HCT116 (cell line): ENCODE measurements around the gene MDP1. TPM values are rescaled to one million over a fixed set of nuclear protein-coding genes. Genes with fewer than 3 reads are reported as not detected.
A peak's percentile ranks its signal among the peaks of the same experiment; 100 is the strongest.

Experiments used
- ATAC-seq: fragments of 200-7000 bp; cut with Tn5 transposase; 2 replicates; pipeline ENCODE4 v1.9.1; 2020; ENCODE audit warnings: mild to moderate bottlenecking, moderate library complexity
- BruUV-seq: library from RNA; stranded (reverse); fragments of 400-500 nt; replicated peaks from 2 replicates; lab custom pipeline; 2021; lab: Mats Ljungman, UMichigan
- CTCF ChIA-PET: fragments of 300-600 bp; sonication (Branson Sonifier 250); formaldehyde crosslinking; loops from one replicate; lab custom pipeline; 2021; ENCODE audit warnings: antibody characterized with exemption; lab: Charles Lee
- POLR2A ChIA-PET: fragments of 300-600, 350-600 bp; sonication (Branson Sonifier 250); formaldehyde crosslinking; loops from one replicate; lab custom pipeline; 2021; ENCODE audit warnings: antibody characterized with exemption; lab: Charles Lee
- RAD21 ChIA-PET, 2 experiments: fragments of 300-600 bp; sonication (Branson Sonifier 250); formaldehyde crosslinking; loops; one replicate each; lab custom pipeline; 2023; ENCODE audit warnings: low total read pairs in 2 of 2; ENCODE audit not compliant: uncharacterized antibody in 2 of 2, unreplicated experiment in 2 of 2, low non-redundant PET in 1 of 2; lab: Charles Lee
- DNase-seq: peaks from one replicate; pipeline ENCODE4 v3.0.0-alpha.2; 2010; ENCODE audit warnings: low read depth, low spot score
- H2AFZ ChIP-seq: fragments of 200-600 bp; shearing (Covaris generic), sonication (generic); 2 replicates; pipeline ENCODE4 v1.6.1; 2017; ENCODE audit warnings: low read depth, mixed run types, mixed read lengths, antibody characterized with exemption, low read length; ENCODE audit not compliant: poor library complexity, severe bottlenecking
- H3K27ac ChIP-seq: 2 replicates; pipeline ENCODE4 v1.5.1; 2012; ENCODE audit warnings: low read depth, low read length
- H3K27me3 ChIP-seq: fragments of 200-600 bp; sonication (generic); 2 replicates; pipeline ENCODE4 v1.6.1; 2016; ENCODE audit warnings: mixed run types, low read length, mixed read lengths; ENCODE audit not compliant: insufficient read depth
- H3K36me3 ChIP-seq, 2 experiments: fragments of 200-500 bp in 1 of 2; fragments of 200-600 bp in 1 of 2; sonication (Bioruptor generic) in 1 of 2; sonication (generic) in 1 of 2; 2 replicates each; pipeline versions ENCODE4 v1.5.1 to v1.6.1; 2014 to 2016; ENCODE audit warnings: low read length in 2 of 2, inconsistent platforms in 1 of 2, mixed read lengths in 1 of 2, mixed run types in 1 of 2; ENCODE audit not compliant: insufficient read depth in 2 of 2, control insufficient read depth in 1 of 2
- H3K4me1 ChIP-seq, 2 experiments: fragments of 200-600 bp in 1 of 2; sonication (generic) in 1 of 2; 2 replicates each; pipeline versions ENCODE4 v1.5.1 to v1.6.1; 2012 to 2017; ENCODE audit warnings: low read length in 2 of 2, inconsistent platforms in 1 of 2, mild to moderate bottlenecking in 1 of 2, mixed read lengths in 1 of 2, mixed run types in 1 of 2, moderate library complexity in 1 of 2; ENCODE audit not compliant: insufficient read depth in 2 of 2, control insufficient read depth in 1 of 2
- H3K4me2 ChIP-seq: fragments of 200-600 bp; sonication (generic); 2 replicates; pipeline ENCODE4 v1.6.1; 2017; ENCODE audit warnings: mixed run types, low read length, mixed read lengths
- H3K4me3 ChIP-seq, 2 experiments: fragments of 200-600 bp in 1 of 2; sonication (generic) in 1 of 2; replicated peaks in 1 of 2; 2 replicates each; pipeline ENCODE4 v1.5.1; 2011 to 2016; ENCODE audit warnings: low read length in 2 of 2, control low read depth in 1 of 2, low read depth in 1 of 2, mild to moderate bottlenecking in 1 of 2, mixed read lengths in 1 of 2, mixed run types in 1 of 2
- H3K79me2 ChIP-seq: fragments of 200-600 bp; sonication (generic); 2 replicates; pipeline ENCODE4 v1.6.1; 2017; ENCODE audit warnings: mild to moderate bottlenecking, mixed run types, low read length, moderate library complexity, mixed read lengths; ENCODE audit not compliant: insufficient read depth
- H3K9ac ChIP-seq: fragments of 200-600 bp; sonication (generic); 2 replicates; pipeline ENCODE4 v1.6.1; 2016; ENCODE audit warnings: low read length, mixed read lengths
- H3K9me2 ChIP-seq: fragments of 200-600 bp; sonication (generic), shearing (Covaris generic); 2 replicates; pipeline ENCODE4 v1.6.1; 2017; ENCODE audit warnings: mixed run types, mild to moderate bottlenecking, moderate library complexity; ENCODE audit not compliant: insufficient read depth
- H3K9me3 ChIP-seq, 2 experiments: fragments of 200-500 bp in 1 of 2; fragments of 200-600 bp in 1 of 2; sonication (Bioruptor generic) in 1 of 2; sonication (generic) in 1 of 2; 2 replicates each; pipeline ENCODE4 v1.6.1; 2014 to 2017; ENCODE audit warnings: low read length in 2 of 2, mixed read lengths in 2 of 2, inconsistent platforms in 1 of 2, low read depth in 1 of 2, mild to moderate bottlenecking in 1 of 2, mixed run types in 1 of 2, moderate library complexity in 1 of 2; ENCODE audit not compliant: control insufficient read depth in 1 of 2, insufficient read depth in 1 of 2
- H4K20me1 ChIP-seq: fragments of 200-600 bp; sonication (generic), shearing (Covaris generic); 2 replicates; pipeline ENCODE4 v1.6.1; 2017; ENCODE audit warnings: mixed run types, mild to moderate bottlenecking, moderate library complexity; ENCODE audit not compliant: insufficient read depth
- CBX3 ChIP-seq: IDR thresholded peaks from 2 replicates; pipeline ENCODE4 v1.6.1; 2012; ENCODE audit warnings: low read depth
- CTCF ChIP-seq, 3 experiments: fragments of 200-600 bp in 1 of 3; sonication (generic) in 1 of 3; IDR thresholded peaks in 2 of 3; conservative IDR thresholded peaks in 1 of 3; 2 replicates each; pipeline ENCODE4 v1.5.1; 2012 to 2017; ENCODE audit warnings: low read depth in 2 of 3, low read length in 2 of 3, antibody characterized with exemption in 1 of 3, borderline replicate concordance in 1 of 3, control low read depth in 1 of 3, mild to moderate bottlenecking in 1 of 3, mixed read lengths in 1 of 3, mixed run types in 1 of 3, moderate library complexity in 1 of 3; ENCODE audit not compliant: insufficient read depth in 1 of 3
- EZH2phosphoT487 ChIP-seq: fragments of 200-600 bp; IDR thresholded peaks from 2 replicates; pipeline ENCODE4 v1.6.1; 2018; ENCODE audit warnings: antibody characterized with exemption, borderline replicate concordance
- FOSL1 ChIP-seq: IDR thresholded peaks from 2 replicates; pipeline ENCODE4 v1.6.1; 2012; ENCODE audit warnings: low read depth
- MAX ChIP-seq: IDR thresholded peaks from 2 replicates; pipeline ENCODE4 v1.6.1; 2012
- POLR2A ChIP-seq: IDR thresholded peaks from 2 replicates; pipeline ENCODE4 v1.7.0; 2011; ENCODE audit warnings: borderline replicate concordance; ENCODE audit not compliant: insufficient read depth, insufficient read length; ENCODE audit errors: extremely low read depth
- POLR2AphosphoS5 ChIP-seq: IDR thresholded peaks from 2 replicates; pipeline ENCODE4 v1.6.1; 2011; ENCODE audit warnings: mild to moderate bottlenecking, low read depth, low read length, moderate library complexity
- RAD21 ChIP-seq: IDR thresholded peaks from 2 replicates; pipeline ENCODE4 v1.6.1; 2012; ENCODE audit warnings: low read depth, mild to moderate bottlenecking
- SIN3A ChIP-seq: IDR thresholded peaks from 2 replicates; pipeline ENCODE4 v1.6.1; 2012; ENCODE audit warnings: low read depth
- SP1 ChIP-seq: IDR thresholded peaks from 2 replicates; pipeline ENCODE4 v1.6.1; 2012; ENCODE audit warnings: low read depth
- TCF7L2 ChIP-seq: IDR thresholded peaks from 2 replicates; pipeline ENCODE4 v1.7.0; 2011; ENCODE audit warnings: borderline replicate concordance, inconsistent platforms; ENCODE audit not compliant: insufficient read depth, insufficient read length; ENCODE audit errors: extremely low read depth
- YY1 ChIP-seq: IDR thresholded peaks from 2 replicates; pipeline ENCODE4 v1.6.1; 2011; ENCODE audit warnings: low read length, low read depth, moderate library complexity, mild to moderate bottlenecking; ENCODE audit not compliant: insufficient replicate concordance; ENCODE audit errors: extremely low read depth
- ZNF274 ChIP-seq: fragments of 200-500 bp; sonication (Bioruptor generic); IDR thresholded peaks from 2 replicates; pipeline ENCODE4 v1.6.1; 2014; ENCODE audit warnings: mild to moderate bottlenecking, low read depth, low read length, inconsistent platforms
- intact Hi-C: fragments of 100-400 bp; cut with micrococcal nuclease; formaldehyde crosslinking; loops from 2 replicates; pipeline ENCODE4 v1.10.0; 2022
- total RNA-seq: library from RNA; stranded (reverse); gene quantifications from one replicate; pipeline ENCODE4 v1.2.1, GENCODE V29; 2021; ENCODE audit not compliant: unreplicated experiment

Gene MDP1
- total RNA-seq, 1 experiment from 2014 or later, result 15.9 TPM

GRCh38 chr14:24188251-24189058, 27.4 kb downstream of the MDP1 start, which contains the start of gene IPO4 (continued):
- TF ChIP-seq CTCF (IDR thresholded peaks at IDR 0.05 in 2 of 3, conservative IDR thresholded peaks at IDR 0.05 in 1 of 3; ENCODE audit: borderline replicate concordance in 1 of 3, insufficient read depth in 1 of 3, low read depth in 2 of 3, low read length in 2 of 3) (no peak), YY1 (peak; percentile 85)

DNA sequence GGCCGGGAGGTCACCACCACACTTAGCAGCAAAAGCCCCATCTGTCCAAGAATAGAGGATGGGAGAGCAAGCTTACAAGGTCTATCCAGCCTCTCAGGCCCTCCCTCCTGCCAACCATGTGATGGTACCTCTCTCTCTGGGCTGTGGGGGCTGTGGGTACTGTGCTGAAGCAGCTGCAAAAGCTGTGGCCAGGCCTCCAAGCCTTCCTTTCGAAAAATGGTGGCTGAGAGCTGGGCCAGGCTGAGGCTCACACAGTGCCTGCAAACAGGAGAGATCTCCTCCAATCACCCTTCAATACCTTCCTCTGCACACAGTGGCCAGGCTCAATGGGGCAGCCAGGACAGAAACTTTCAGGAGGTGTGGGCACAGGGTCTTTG, 28.3 kb downstream of the MDP1 start:
- H4K20me1 ChIP-seq, result no peaks in the 10 kb centered on the region
- H3K27me3 ChIP-seq, result no peaks in the 10 kb centered on the region
- H3K4me3 ChIP-seq, result peak overlapping the region; percentile 89 to 94
- peak overlapping the region; percentile 91 for H3K4me2 ChIP-seq
- BruUV-seq, result no TSS peak
- H3K79me2 ChIP-seq, result peaks cover 44% of the 10 kb centered on the region
- ChIA-PET POLR2A (interaction anchor here (1.4 kb wide), 1 partner anchor 41 kb away, joined by 3 read pairs; the partner anchor contains the start of genes PSME2 and RNF31), CTCF (interaction anchor here (1.5 kb wide), 1 partner anchor 244 kb away, joined by 3 read pairs; no protein-coding TSS in a partner anchor)
- no peaks in the 10 kb centered on the region for H3K9me2 ChIP-seq
- intact Hi-C loops, result no loop called here
- H3K9me3 ChIP-seq, result no peaks in the 10 kb centered on the region
- H3K4me1 ChIP-seq, result peaks cover 16 to 17% of the 10 kb centered on the region in 2 experiments
- TF ChIP-seq MAX (no peak), CBX3 (no peak), RAD21 (no peak), POLR2A (no peak), ZNF274 (no peak), CTCF (IDR thresholded peaks at IDR 0.05 in 2 of 3, conservative IDR thresholded peaks at IDR 0.05 in 1 of 3; ENCODE audit: borderline replicate concordance in 1 of 3, insufficient read depth in 1 of 3, low read depth in 2 of 3, low read length in 2 of 3) (no peak), POLR2AphosphoS5 (no peak), FOSL1 (no peak), SIN3A (no peak), SP1 (no peak), TCF7L2 (no peak), EZH2phosphoT487 (no peak)
- TF ChIP-seq, all 23 proteins: peak for 0
- RAD21 ChIA-PET, result no interaction called here
- no peak for DNase-seq
- Histone ChIP-seq H3K36me3 (peaks cover 36 to 39% of the 10 kb centered on the region in 2 experiments; a peak in 3 of 4 replicates), H2AFZ (no peak overlapping the region), H3K9ac (peak overlapping the region; percentile 77), H3K27ac (peak overlapping the region; percentile 98)
- no peak for ATAC-seq
